Measurements from ENCODE around the gene FAM107B. TPM values are rescaled to one million over a fixed set of nuclear protein-coding genes. Genes with fewer than 3 reads are reported as not detected.

Gene FAM107B
- total RNA-seq, 1 experiment from 2014 or later, result 144 TPM

- Histone ChIP-seq H3K9me2 (ENCODE audit: insufficient read depth) (no peaks in the 10 kb centered on the region), H2AFZ (no peak overlapping the region), H3F3A (ENCODE audit: insufficient read depth, low read depth) (peaks cover 60% of the 10 kb centered on the region; the same call in 1 of the 2 replicates), H3K4me2 (no peak overlapping the region), H4K20me1 (ENCODE audit: insufficient read depth) (peaks cover 60% of the 10 kb centered on the region), H3K4me3 (no peak overlapping the region), H3K36me3 (ENCODE audit: low read depth) (peaks cover 33% of the 10 kb centered on the region), H3K9me3 (ENCODE audit: insufficient read depth, low read depth) (no peaks in the 10 kb centered on the region), H3K79me2 (ENCODE audit: low read depth) (peaks cover 88% of the 10 kb centered on the region), H3K4me1 (replicated peaks; ENCODE audit: insufficient read depth) (peaks cover 8% of the 10 kb centered on the region; the same call in 1 of the 2 replicates), H3K27me3 (ENCODE audit: insufficient read depth, low read depth) (no peaks in the 10 kb centered on the region), H3K27ac (no peak overlapping the region)
- BruUV-seq (replicated peaks), result no TSS peak
- intact Hi-C loops (cut with micrococcal nuclease; ENCODE audit: unreplicated experiment), result no loop called here
- DNase-seq, result no peak
- CTCF ChIA-PET, result no interaction called here
- POLR2A ChIA-PET (ENCODE audit: unreplicated experiment), result interaction anchor here (0.6 kb wide), 1 partner anchor 320 kb away, joined by 24 read pairs; no protein-coding TSS in a partner anchor
- TF ChIP-seq EZH2 (IDR thresholded peaks at IDR 0.05; ENCODE audit: low read depth) (no peak), CTCF (conservative IDR thresholded peaks at IDR 0.05) (no peak)
Measured at GRCh38 chr10:14529351-14529750, 245.3 kb downstream of the FAM107B start.

- DNase-seq, result no peak
- H3K79me2 ChIP-seq (ENCODE audit: low read depth), result peaks cover 82% of the 10 kb centered on the region
- H3K27ac ChIP-seq, result no peak overlapping the region
- H2AFZ ChIP-seq, result no peak overlapping the region
- peaks cover 56% of the 10 kb centered on the region for H4K20me1 ChIP-seq (ENCODE audit: insufficient read depth)
- peaks cover 4% of the 10 kb centered on the region; the same call in 1 of the 2 replicates for H3K4me1 ChIP-seq (replicated peaks; ENCODE audit: insufficient read depth)
- H3K4me2 ChIP-seq, result no peak overlapping the region
- H3K27me3 ChIP-seq (ENCODE audit: insufficient read depth, low read depth), result no peaks in the 10 kb centered on the region
- no peaks in the 10 kb centered on the region for H3K9me3 ChIP-seq (ENCODE audit: insufficient read depth, low read depth)
- BruUV-seq (replicated peaks), result no TSS peak
- H3K9me2 ChIP-seq (ENCODE audit: insufficient read depth), result no peaks in the 10 kb centered on the region
- ChIA-PET CTCF (no interaction called here), POLR2A (ENCODE audit: unreplicated experiment) (interaction anchor here (0.6 kb wide), 1 partner anchor 310 kb away, joined by 4 read pairs; the partner anchor contains the start of genes CDNF, HSPA14 and MSANTD7)
- TF ChIP-seq EZH2 (IDR thresholded peaks at IDR 0.05; ENCODE audit: low read depth) (no peak), CTCF (conservative IDR thresholded peaks at IDR 0.05) (no peak)
- no peak overlapping the region for H3K4me3 ChIP-seq
- peaks cover 34% of the 10 kb centered on the region for H3K36me3 ChIP-seq (ENCODE audit: low read depth)
- intact Hi-C loops (cut with micrococcal nuclease; ENCODE audit: unreplicated experiment), result no loop called here
- H3F3A ChIP-seq (ENCODE audit: insufficient read depth, low read depth), result peaks cover 53% of the 10 kb centered on the region; the same call in 1 of the 2 replicates
Measured at GRCh38 chr10:14528450-14528849, 246.2 kb downstream of the FAM107B start.

- BruUV-seq (replicated peaks), result no TSS peak
- peaks cover 34% of the 10 kb centered on the region for H3K36me3 ChIP-seq (ENCODE audit: low read depth)
- H3K27me3 ChIP-seq (ENCODE audit: insufficient read depth, low read depth), result no peaks in the 10 kb centered on the region
- H3K4me2 ChIP-seq, result no peak overlapping the region
- intact Hi-C loops (cut with micrococcal nuclease; ENCODE audit: unreplicated experiment), result no loop called here
- H2AFZ ChIP-seq, result no peak overlapping the region
- DNase-seq, result no peak
- ChIA-PET CTCF (no interaction called here), POLR2A (ENCODE audit: unreplicated experiment) (no interaction called here)
- peaks cover 3% of the 10 kb centered on the region; the same call in 1 of the 2 replicates for H3K4me1 ChIP-seq (replicated peaks; ENCODE audit: insufficient read depth)
- TF ChIP-seq EZH2 (IDR thresholded peaks at IDR 0.05; ENCODE audit: low read depth) (no peak), CTCF (conservative IDR thresholded peaks at IDR 0.05) (no peak)
- peaks cover 81% of the 10 kb centered on the region for H3K79me2 ChIP-seq (ENCODE audit: low read depth)
- H3K27ac ChIP-seq, result no peak overlapping the region
- H3K9me2 ChIP-seq (ENCODE audit: insufficient read depth), result no peaks in the 10 kb centered on the region
- no peaks in the 10 kb centered on the region for H3K9me3 ChIP-seq (ENCODE audit: insufficient read depth, low read depth)
- H3F3A ChIP-seq (ENCODE audit: insufficient read depth, low read depth), result peaks cover 48% of the 10 kb centered on the region; the same call in 1 of the 2 replicates
- no peak overlapping the region for H3K4me3 ChIP-seq
- peaks cover 56% of the 10 kb centered on the region for H4K20me1 ChIP-seq (ENCODE audit: insufficient read depth)
Measured at GRCh38 chr10:14527915-14528314, 246.8 kb downstream of the FAM107B start.

Measured in PC-9 (cell line).